Progenitor cell of endocrine pancreas (in vitro differentiated cells): ENCODE results near the gene PTK7. TPM values are rescaled to one million over a fixed set of nuclear protein-coding genes. Genes with fewer than 3 reads are reported as not detected.

Source experiments
- DNase-seq: peaks from one replicate; pipeline ENCODE4 v3.0.0; 2021; ENCODE audit warnings: low spot score; ENCODE audit not compliant: unreplicated experiment
- H3K27ac Mint-ChIP-seq: 2 replicates; pipeline ENCODE4 v1.8.0; 2021; ENCODE audit warnings: mild to moderate bottlenecking, moderate library complexity, mixed read lengths
- H3K27me3 Mint-ChIP-seq: 2 replicates; pipeline ENCODE4 v1.8.0; 2021; ENCODE audit warnings: mixed read lengths
- H3K36me3 Mint-ChIP-seq: 2 replicates; pipeline ENCODE4 v1.8.0; 2022; ENCODE audit warnings: mixed read lengths; ENCODE audit not compliant: insufficient read depth
- H3K4me1 Mint-ChIP-seq: 2 replicates; pipeline ENCODE4 v1.8.0; 2021; ENCODE audit warnings: low read depth, mixed read lengths
- H3K4me3 Mint-ChIP-seq: 2 replicates; pipeline ENCODE4 v1.8.0; 2021; ENCODE audit warnings: low read depth, mild to moderate bottlenecking, moderate library complexity, mixed read lengths
- H3K9me3 Mint-ChIP-seq: 2 replicates; pipeline ENCODE4 v1.8.0; 2021; ENCODE audit warnings: low read depth, mixed read lengths
- CTCF ChIP-seq: fragments of 200-600 bp; sonication (generic); IDR thresholded peaks from one replicate; pipeline ENCODE4 v1.5.0; 2021; ENCODE audit warnings: antibody characterized with exemption, mild to moderate bottlenecking; ENCODE audit not compliant: unreplicated experiment
- total RNA-seq: library from RNA; stranded (reverse); gene quantifications from 2 replicates; pipeline ENCODE4 v1.2.1, GENCODE V29; 2021

The PTK7 gene
- total RNA-seq, 1 donor from 2014 or later = 141 TPM

GRCh38 chr6:43054206-43054943, 21.7 kb upstream of the PTK7 start:
- Mint-ChIP-seq H3K4me1 (peaks cover 30% of the 10 kb centered on the region), H3K27me3 (no peaks in the 10 kb centered on the region), H3K4me3 (peak overlapping the region; percentile 95), H3K9me3 (no peaks in the 10 kb centered on the region), H3K36me3 (peaks cover 13% of the 10 kb centered on the region), H3K27ac (peak overlapping the region; percentile 88)
- DNase-seq = no peak
- no peak for TF ChIP-seq CTCF

- DNase-seq = no peak
- Mint-ChIP-seq H3K27me3 (no peaks in the 10 kb centered on the region), H3K4me1 (peaks cover 40% of the 10 kb centered on the region), H3K36me3 (peaks cover 6% of the 10 kb centered on the region), H3K27ac (no peak overlapping the region), H3K4me3 (no peak overlapping the region), H3K9me3 (no peaks in the 10 kb centered on the region)
- no peak for TF ChIP-seq CTCF
Measured at GRCh38 chr6:43055966-43056365, 20.1 kb upstream of the PTK7 start.

GRCh38 chr6:43058531-43058930, 17.6 kb upstream of the PTK7 start:
- Mint-ChIP-seq H3K9me3 (no peaks in the 10 kb centered on the region), H3K4me3 (peak overlapping the region; percentile 98), H3K27me3 (no peaks in the 10 kb centered on the region), H3K4me1 (peaks cover 27% of the 10 kb centered on the region), H3K36me3 (peaks cover 2% of the 10 kb centered on the region), H3K27ac (peak overlapping the region; percentile 99)
- TF ChIP-seq CTCF = no peak
- no peak for DNase-seq

- peak within 1 kb of the TSS; percentile 99 for H3K27ac Mint-ChIP-seq
- no peaks in the 10 kb centered on the region for H3K27me3 Mint-ChIP-seq
- DNase-seq = peak; percentile 92
- TF ChIP-seq CTCF = no peak
- H3K36me3 Mint-ChIP-seq = peaks cover 5% of the 10 kb centered on the region
- H3K4me1 Mint-ChIP-seq = peaks cover 24% of the 10 kb centered on the region
- H3K4me3 Mint-ChIP-seq = peak within 1 kb of the TSS; percentile 98
- H3K9me3 Mint-ChIP-seq = no peaks in the 10 kb centered on the region
Measured at GRCh38 chr6:43059168-43060033, 16.7 kb upstream of the PTK7 start, which contains the start of the genes KLC4 and MRPL2. Gene KLC4 (plus strand): TSS chr6:43059631. CDS start chr6:43061336, 1,705 bp downstream. Gene MRPL2 (minus strand): TSS chr6:43059434. CDS start chr6:43059381, 53 bp downstream.

GRCh38 chr6:43060034-43060754, 15.9 kb upstream of the PTK7 start:
- TF ChIP-seq CTCF = no peak
- no peak for DNase-seq
- Mint-ChIP-seq H3K36me3 (peaks cover 6% of the 10 kb centered on the region), H3K4me3 (peak overlapping the region; percentile 98), H3K27me3 (no peaks in the 10 kb centered on the region), H3K9me3 (no peaks in the 10 kb centered on the region), H3K4me1 (peaks cover 24% of the 10 kb centered on the region), H3K27ac (peak overlapping the region; percentile 99)
